ENCODE data around the gene AK4.

DNA sequence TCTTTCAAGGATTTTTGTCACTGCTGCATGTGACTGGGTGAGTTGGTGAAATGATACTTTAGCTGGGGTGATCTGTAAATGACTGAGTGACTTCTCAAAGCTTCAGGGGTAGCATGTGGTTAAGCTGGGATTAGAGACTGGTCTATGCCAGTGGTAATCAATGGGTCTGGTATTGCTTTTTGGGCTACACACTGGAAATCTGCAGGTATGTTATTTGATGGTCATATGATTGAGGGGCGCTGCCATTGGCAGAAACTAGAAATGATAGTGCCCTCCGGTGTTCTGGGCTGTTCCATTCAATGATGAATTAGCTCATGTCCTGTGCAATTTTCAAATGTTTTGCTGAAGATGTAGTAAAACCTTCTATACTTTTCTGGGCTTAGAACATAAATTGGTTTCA is 121.6 kb downstream of the AK4 start:
- TF ChIP-seq, protein P1, sequence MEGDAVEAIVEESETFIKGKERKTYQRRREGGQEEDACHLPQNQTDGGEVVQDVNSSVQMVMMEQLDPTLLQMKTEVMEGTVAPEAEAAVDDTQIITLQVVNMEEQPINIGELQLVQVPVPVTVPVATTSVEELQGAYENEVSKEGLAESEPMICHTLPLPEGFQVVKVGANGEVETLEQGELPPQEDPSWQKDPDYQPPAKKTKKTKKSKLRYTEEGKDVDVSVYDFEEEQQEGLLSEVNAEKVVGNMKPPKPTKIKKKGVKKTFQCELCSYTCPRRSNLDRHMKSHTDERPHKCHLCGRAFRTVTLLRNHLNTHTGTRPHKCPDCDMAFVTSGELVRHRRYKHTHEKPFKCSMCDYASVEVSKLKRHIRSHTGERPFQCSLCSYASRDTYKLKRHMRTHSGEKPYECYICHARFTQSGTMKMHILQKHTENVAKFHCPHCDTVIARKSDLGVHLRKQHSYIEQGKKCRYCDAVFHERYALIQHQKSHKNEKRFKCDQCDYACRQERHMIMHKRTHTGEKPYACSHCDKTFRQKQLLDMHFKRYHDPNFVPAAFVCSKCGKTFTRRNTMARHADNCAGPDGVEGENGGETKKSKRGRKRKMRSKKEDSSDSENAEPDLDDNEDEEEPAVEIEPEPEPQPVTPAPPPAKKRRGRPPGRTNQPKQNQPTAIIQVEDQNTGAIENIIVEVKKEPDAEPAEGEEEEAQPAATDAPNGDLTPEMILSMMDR (IDR thresholded peaks at IDR 0.05) = no peak
- TF ChIP-seq EP300 (IDR thresholded peaks at IDR 0.05) (no peak), POLR2A (IDR thresholded peaks at IDR 0.05) (no peak), POLR2AphosphoS5 (IDR thresholded peaks at IDR 0.05) (no peak)

All from upper lobe of left lung (tissue), 4 donors.